ENCODE results near the gene SMYD3. TPM values are rescaled to one million over a fixed set of nuclear protein-coding genes. Genes with fewer than 3 reads are reported as not detected.

SMYD3 gene
- polyA plus RNA-seq, 1 donor from 2014 or later: 48.6 TPM

- no peaks in the 10 kb centered on the region for H3K36me3 ChIP-seq (ENCODE audit: insufficient read depth, low read length)
- H3K27me3 ChIP-seq (ENCODE audit: insufficient read depth, low read depth, low read length): no peaks in the 10 kb centered on the region
- no peaks in the 10 kb centered on the region for H3K9me2 ChIP-seq (ENCODE audit: insufficient read depth, low read length)
- H3K9me3 ChIP-seq (ENCODE audit: low read length): no peaks in the 10 kb centered on the region
- no peak for TF ChIP-seq SMC3 (conservative IDR thresholded peaks at IDR 0.05; ENCODE audit: poor library complexity)
- no peak for TF ChIP-seq EP300 (conservative IDR thresholded peaks at IDR 0.05; ENCODE audit: poor library complexity, severe bottlenecking)
- TF ChIP-seq MXI1 (conservative IDR thresholded peaks at IDR 0.05; ENCODE audit: poor library complexity, severe bottlenecking): no peak
- no peak for TF ChIP-seq CTCF (IDR thresholded peaks at IDR 0.05; ENCODE audit: poor library complexity, severe bottlenecking)
- TF ChIP-seq EZH2 (IDR thresholded peaks at IDR 0.05; ENCODE audit: borderline replicate concordance, insufficient read depth, low read length, poor library complexity, severe bottlenecking): no peak
- TF ChIP-seq TAF1 (IDR thresholded peaks at IDR 0.05; ENCODE audit: low read depth): no peak
- TF ChIP-seq REST (IDR thresholded peaks at IDR 0.05; ENCODE audit: borderline replicate concordance): no peak
- TF ChIP-seq RAD21 (conservative IDR thresholded peaks at IDR 0.05): no peak
- TF ChIP-seq POLR2AphosphoS5 (IDR thresholded peaks at IDR 0.05): no peak
- no peak overlapping the region for H3K4me3 ChIP-seq (ENCODE audit: low read length)
- H3F3A ChIP-seq (ENCODE audit: insufficient read depth, low read length, poor library complexity, severe bottlenecking): no peaks in the 10 kb centered on the region
- no peaks in the 10 kb centered on the region for H4K20me1 ChIP-seq (ENCODE audit: insufficient read depth)
- no peak overlapping the region for H2AFZ ChIP-seq (ENCODE audit: low read depth, low read length)
- H3K79me2 ChIP-seq (replicated peaks; ENCODE audit: insufficient read depth, low read length): no peaks in the 10 kb centered on the region
- H3K4me2 ChIP-seq (ENCODE audit: low read length): no peak overlapping the region
- H3K27ac ChIP-seq (ENCODE audit: low read length): no peak overlapping the region
- H3K9ac ChIP-seq (ENCODE audit: low read length): no peak overlapping the region
Observed at GRCh38 chr1:246040200-246040890, 466.7 kb downstream of the SMYD3 start.

- H3K79me2 ChIP-seq (replicated peaks; ENCODE audit: insufficient read depth, low read length): no peaks in the 10 kb centered on the region
- no peaks in the 10 kb centered on the region for H3K27me3 ChIP-seq (ENCODE audit: insufficient read depth, low read depth, low read length)
- H4K20me1 ChIP-seq (ENCODE audit: insufficient read depth): no peaks in the 10 kb centered on the region
- H3K4me3 ChIP-seq (ENCODE audit: low read length): no peak overlapping the region
- TF ChIP-seq CTCF (IDR thresholded peaks at IDR 0.05; ENCODE audit: poor library complexity, severe bottlenecking): no peak
- TF ChIP-seq EP300 (conservative IDR thresholded peaks at IDR 0.05; ENCODE audit: poor library complexity, severe bottlenecking): no peak
- no peak for TF ChIP-seq REST (IDR thresholded peaks at IDR 0.05; ENCODE audit: borderline replicate concordance)
- no peak for TF ChIP-seq TAF1 (IDR thresholded peaks at IDR 0.05; ENCODE audit: low read depth)
- TF ChIP-seq RAD21 (conservative IDR thresholded peaks at IDR 0.05): no peak
- TF ChIP-seq POLR2AphosphoS5 (IDR thresholded peaks at IDR 0.05): no peak
- no peak for TF ChIP-seq MXI1 (conservative IDR thresholded peaks at IDR 0.05; ENCODE audit: poor library complexity, severe bottlenecking)
- TF ChIP-seq EZH2 (IDR thresholded peaks at IDR 0.05; ENCODE audit: borderline replicate concordance, insufficient read depth, low read length, poor library complexity, severe bottlenecking): no peak
- H3K9me3 ChIP-seq (ENCODE audit: low read length): no peaks in the 10 kb centered on the region
- H3K9ac ChIP-seq (ENCODE audit: low read length): no peak overlapping the region
- H3K36me3 ChIP-seq (ENCODE audit: insufficient read depth, low read length): no peaks in the 10 kb centered on the region
- H2AFZ ChIP-seq (ENCODE audit: low read depth, low read length): no peak overlapping the region
- no peak overlapping the region for H3K27ac ChIP-seq (ENCODE audit: low read length)
- H3K9me2 ChIP-seq (ENCODE audit: insufficient read depth, low read length): no peaks in the 10 kb centered on the region
- H3K4me2 ChIP-seq (ENCODE audit: low read length): no peak overlapping the region
- H3F3A ChIP-seq (ENCODE audit: insufficient read depth, low read length, poor library complexity, severe bottlenecking): no peaks in the 10 kb centered on the region
Observed at GRCh38 chr1:246039584-246039983, 467.5 kb downstream of the SMYD3 start.

Measured in neural cell (in vitro differentiated cells).